K562 (cell line): ENCODE measurements around the gene FAM53B. TPM values are rescaled to one million over a fixed set of nuclear protein-coding genes. Genes with fewer than 3 reads are reported as not detected.
A peak's percentile ranks its signal among the peaks of the same experiment; 100 is the strongest.

ENCODE experiments used
- BCL6 ChIP-seq: fragments of 250-450 bp; sonication (Bioruptor Pico); IDR thresholded peaks from 2 replicates; pipeline ENCODE4 v1.4.0; 2020
- CBFA2T2 ChIP-seq: fragments of 450-650 bp; conservative IDR thresholded peaks from 2 replicates; pipeline ENCODE4 v1.6.1; 2017; ENCODE audit warnings: mild to moderate bottlenecking
- CHD4 ChIP-seq: fragments of 200-600 bp; sonication (generic); IDR thresholded peaks from 3 replicates; pipeline ENCODE4 v1.6.1; 2012; ENCODE audit warnings: low read depth, mild to moderate bottlenecking, mixed read lengths, low read length, inconsistent platforms; ENCODE audit not compliant: insufficient read depth, insufficient replicate concordance, poor library complexity, severe bottlenecking
- HDAC1 ChIP-seq, 2 experiments: fragments of 450-650 bp; IDR thresholded peaks; 2 replicates each; pipeline ENCODE4 v1.6.1; 2016 to 2017; ENCODE audit warnings: inconsistent platforms in 1 of 2, mild to moderate bottlenecking in 1 of 2, moderate library complexity in 1 of 2
- ILK ChIP-seq: fragments of 450-650 bp; IDR thresholded peaks from 2 replicates; pipeline ENCODE4 v1.6.1; 2016; ENCODE audit warnings: missing genetic modification characterization, low read depth, mild to moderate bottlenecking, missing compliant biosample characterization, moderate library complexity, borderline replicate concordance
- JUND ChIP-seq, 2 experiments: IDR thresholded peaks; 2 replicates in 1 of 2; 3 replicates in 1 of 2; pipeline ENCODE4 v1.6.1; 2011; ENCODE audit warnings: borderline replicate concordance in 2 of 2, low read depth in 2 of 2, low read length in 2 of 2, improper control_type of control experiment in 1 of 2, missing biosample characterization in 1 of 2, missing genetic modification characterization in 1 of 2, missing genetic modification reagents in 1 of 2
- KDM2B ChIP-seq: fragments of 250-450 bp; sonication (Bioruptor Pico); IDR thresholded peaks from 2 replicates; pipeline ENCODE4 v1.8.0; 2021; ENCODE audit warnings: mild to moderate bottlenecking, moderate library complexity
- MAFK ChIP-seq: IDR thresholded peaks from 2 replicates; pipeline ENCODE4 v1.6.1; 2011; ENCODE audit warnings: low read length, improper control_type of control experiment
- NCOR1 ChIP-seq: fragments of 450-650 bp; IDR thresholded peaks from 2 replicates; pipeline ENCODE4 v1.6.1; 2016; ENCODE audit warnings: mild to moderate bottlenecking, moderate library complexity
- RCOR1 ChIP-seq, 2 experiments: IDR thresholded peaks; 2 replicates each; pipeline ENCODE4 v1.6.1; 2012; ENCODE audit warnings: low read depth in 2 of 2, low read length in 2 of 2, borderline replicate concordance in 1 of 2, improper control_type of control experiment in 1 of 2
- SMAD2 ChIP-seq: fragments of 150-350 bp; IDR thresholded peaks from 2 replicates; pipeline ENCODE4 v1.6.1; 2014; ENCODE audit warnings: low read depth, mild to moderate bottlenecking, low read length
- SMAD3 ChIP-seq: fragments of 450-650 bp; formaldehyde crosslinking; conservative IDR thresholded peaks from 2 replicates; pipeline ENCODE4 v1.4.0; 2020; ENCODE audit warnings: mild to moderate bottlenecking
- TEAD4 ChIP-seq, 2 experiments: sonication (generic) in 1 of 2; formaldehyde crosslinking in 1 of 2; IDR thresholded peaks; 2 replicates each; pipeline versions ENCODE4 v1.6.1 to v1.8.0; 2012 to 2022; ENCODE audit warnings: borderline replicate concordance in 1 of 2, inconsistent platforms in 1 of 2, low read length in 1 of 2, mild to moderate bottlenecking in 1 of 2, missing genetic modification reagents in 1 of 2
- U2AF1 ChIP-seq: fragments of 200-400 bp; formaldehyde crosslinking; optimal IDR thresholded peaks from 2 replicates; pipeline ENCODE3; 2017; ENCODE audit warnings: mild to moderate bottlenecking, low read depth, low read length, moderate library complexity
- ZC3H8 ChIP-seq: fragments of 450-650 bp; IDR thresholded peaks from 2 replicates; pipeline ENCODE4 v1.6.1; 2017
- ZNF395 ChIP-seq: fragments of 200-800 bp; sonication (Bioruptor generic); IDR thresholded peaks from 2 replicates; pipeline ENCODE4 v1.6.1; 2017; ENCODE audit warnings: missing genetic modification characterization, missing compliant biosample characterization
- ZNF639 ChIP-seq, 2 experiments: fragments of 200-800 bp in 1 of 2; sonication (Bioruptor generic) in 1 of 2; sonication (generic) in 1 of 2; formaldehyde crosslinking in 1 of 2; IDR thresholded peaks in 1 of 2; conservative IDR thresholded peaks in 1 of 2; 2 replicates each; pipeline versions ENCODE4 v1.5.0 to v1.6.1; 2016 to 2020; ENCODE audit warnings: missing compliant biosample characterization in 1 of 2, missing genetic modification characterization in 1 of 2, missing genetic modification reagents in 1 of 2
- ZNF696 ChIP-seq: fragments of 250-450 bp; sonication (Bioruptor Pico); conservative IDR thresholded peaks from 2 replicates; pipeline ENCODE4 v1.4.0; 2020; ENCODE audit warnings: mild to moderate bottlenecking, moderate library complexity
- polyA plus RNA-seq, 8 experiments: library from polyadenylated mRNA; depleted of rRNA in 4 of 8; stranded (reverse) in 5 of 8; unstranded in 3 of 8; fragments of >200 nt; fragmentation: Nextera tagmentation in 2 of 8; fragmentation: Illumina TruSeq in 1 of 8; extraction: Ambion mirVana in 2 of 8; extraction: Trizol in 1 of 8; gene quantifications; 2 replicates each; pipeline versions ENCODE4 v1.2.1 to v1.2.3, GENCODE V29; 2011 to 2014; ENCODE audit warnings: inconsistent platforms in 1 of 8, missing spikeins in 1 of 8
- total RNA-seq, 7 experiments: library from RNA; depleted of rRNA in 6 of 7; stranded (reverse); fragments of >200 nt in 6 of 7; fragmentation: Illumina TruSeq in 2 of 7; extraction: Trizol in 2 of 7; gene quantifications; 2 replicates each; pipeline versions ENCODE4 v1.2.1 to v1.2.3, GENCODE V29; 2011 to 2021; ENCODE audit warnings: low replicate concordance in 1 of 7

Gene FAM53B
- total and polyA plus RNA-seq, 9 of the 15 experiments (the other 6 are each of a cell fraction or from before 2014, with no cell fraction given): 0.03 to 16.5 (median 5.0) TPM

GRCh38 chr10:124646483-124647352, 97.5 kb downstream of the FAM53B start (continued):
- peak; percentile 57; the same call in 1 of the 2 replicates for TF ChIP-seq ZNF395 (CRISPR knock-in tag)
- TF ChIP-seq ILK: no peak
- 0 out of 2 replicates have a peak, but pooled peaks have one; percentile 28 for TF ChIP-seq SMAD3 (CRISPR knock-in tag)
- no peak for TF ChIP-seq BCL6 (CRISPR knock-in tag)
- peak in 1 of 2 experiments; percentile 58; a peak in 1 of 4 replicates for TF ChIP-seq ZNF639 (CRISPR knock-in tag; conservative IDR thresholded peaks at IDR 0.05 in 1 of 2, IDR thresholded peaks at IDR 0.05 in 1 of 2)
- 0 out of 2 replicates have a peak, but pooled peaks have one; percentile 29 for TF ChIP-seq TEAD4 (IDR thresholded peaks at IDR 0.05; ENCODE audit: low read length)
- TF ChIP-seq TEAD4 (CRISPR knock-in tag; IDR thresholded peaks at IDR 0.05; ENCODE audit: borderline replicate concordance): no peak
- 0 out of 2 replicates have a peak, but pooled peaks have one; percentile 8 for TF ChIP-seq MAFK
- no peak for TF ChIP-seq U2AF1
- TF ChIP-seq SMAD2: no peak
- peak; percentile 34; the same call in 1 of the 2 replicates for TF ChIP-seq NCOR1
- no peak for TF ChIP-seq ZNF696 (CRISPR knock-in tag)
- peak; percentile 88 for TF ChIP-seq JUND (IDR thresholded peaks at IDR 0.05; ENCODE audit: borderline replicate concordance, low read depth, low read length)
- peak; percentile 77; the same call in 1 of the 3 replicates for TF ChIP-seq JUND (tag; IDR thresholded peaks at IDR 0.05; ENCODE audit: borderline replicate concordance, low read depth, low read length)
- TF ChIP-seq CHD4: no peak
- peak in 1 of 2 experiments; percentile 20; a peak in 1 of 4 replicates for TF ChIP-seq HDAC1 (IDR thresholded peaks at IDR 0.05)
- TF ChIP-seq RCOR1 (IDR thresholded peaks at IDR 0.05; ENCODE audit: borderline replicate concordance in 1 of 2, low read depth in 2 of 2, low read length in 2 of 2): 0 out of 4 replicates have a peak, but pooled peaks of 1 of the 2 experiments have one; percentile 20
- no peak for TF ChIP-seq KDM2B (CRISPR knock-in tag)
- no peak for TF ChIP-seq ZC3H8
- 0 out of 2 replicates have a peak, but pooled peaks have one; percentile 27 for TF ChIP-seq CBFA2T2
